Nucleus accumbens (tissue), 56 donors: Measurements from ENCODE around the gene LRRC37A3.
A peak's percentile ranks its signal among the peaks of the same experiment; 100 is the strongest.
"Not testable (repeated sequence)": the region's sequence is repeated elsewhere in the genome, so short reads cannot be mapped to it uniquely, and the experiment has no call there.

Source experiments
- DNase-seq, 56 donors: peaks; one replicate each; lab custom pipeline; 2025; lab: John Stamatoyannopoulos, UW

Gene LRRC37A3

DNA sequence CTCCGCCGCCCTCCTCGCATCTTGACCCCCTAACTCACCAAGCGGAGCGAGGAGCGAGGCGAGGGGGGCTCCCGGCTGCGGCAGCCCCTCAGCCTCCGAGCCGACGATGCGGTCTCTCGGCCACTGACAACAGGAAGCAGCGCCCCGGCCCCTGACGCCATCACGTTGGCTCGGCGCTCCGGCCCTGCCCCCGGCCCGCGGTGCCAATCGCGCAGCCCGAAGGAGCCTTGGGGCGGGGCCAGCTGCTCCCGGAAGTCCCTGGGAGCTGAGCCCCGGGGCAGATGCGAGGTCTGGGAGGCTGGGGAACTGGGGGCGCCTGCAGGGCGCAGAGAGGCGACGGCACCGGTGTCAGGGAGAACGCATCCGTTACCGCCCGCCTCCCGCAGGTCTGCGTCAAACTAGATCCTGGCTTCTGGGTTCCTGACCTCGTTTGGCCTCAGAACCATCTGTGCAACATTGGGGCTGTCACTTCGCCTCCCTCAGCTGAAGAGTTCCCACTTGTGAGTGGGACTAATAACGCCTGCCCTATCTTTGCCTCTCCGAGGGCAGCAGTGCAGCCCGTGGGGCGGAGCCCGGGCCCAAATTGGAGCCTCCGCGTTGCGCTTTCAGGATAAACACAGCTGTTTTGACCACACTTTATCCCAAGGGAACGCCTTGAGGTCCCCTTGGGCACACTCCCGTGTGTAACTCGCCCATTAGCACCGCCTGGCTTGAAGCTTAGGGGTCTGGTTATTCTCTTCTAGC lies 82.1 kb downstream of the LRRC37A3 start:
- peak in 53 of 56 donors; percentile 23 to 89 (median 70) for DNase-seq

DNA sequence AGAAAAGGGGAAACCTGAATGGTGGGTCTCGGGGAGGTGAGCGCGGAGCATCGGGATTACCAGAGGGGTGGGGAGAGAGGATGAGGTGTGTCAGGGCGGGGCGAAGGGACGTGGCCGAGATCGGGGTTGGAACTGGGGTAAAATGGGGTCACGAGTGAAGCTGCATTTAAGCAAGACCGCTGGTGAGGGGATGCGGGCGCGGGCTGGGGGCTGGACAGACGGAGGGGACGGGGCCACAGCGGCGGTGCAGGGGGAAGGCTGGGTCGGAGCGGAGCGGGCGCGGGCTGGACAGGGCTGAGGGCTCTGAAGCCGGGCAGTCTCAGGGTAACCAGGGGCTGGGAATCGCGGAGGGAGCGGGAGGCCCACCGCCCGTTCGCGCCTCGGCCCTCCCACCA lies 82.7 kb downstream of the LRRC37A3 start:
- peak in 9 of 56 donors; percentile 5 to 38 (median 21) for DNase-seq

DNA sequence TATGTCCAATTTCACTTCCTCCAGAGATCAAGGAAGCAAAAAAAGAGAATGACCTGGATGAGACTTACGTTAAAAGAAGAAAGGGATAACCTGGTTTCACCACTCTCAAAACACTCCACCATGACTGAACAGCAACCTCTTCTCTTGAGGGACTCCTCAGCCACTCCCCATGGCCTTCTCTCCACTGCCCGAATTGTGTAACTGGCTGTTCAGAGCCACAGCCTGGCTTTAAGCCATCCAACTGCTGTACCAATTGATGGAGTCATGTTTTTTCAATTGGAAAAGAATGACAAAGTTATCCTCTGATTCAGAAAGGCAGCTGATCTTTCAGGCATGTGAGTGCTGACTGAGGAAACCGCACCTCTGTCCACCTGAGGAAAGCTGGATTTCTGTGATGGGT lies 85.2 kb downstream of the LRRC37A3 start:
- peak in 4 of 56 donors; percentile 2 to 8 (median 4) for DNase-seq

DNA sequence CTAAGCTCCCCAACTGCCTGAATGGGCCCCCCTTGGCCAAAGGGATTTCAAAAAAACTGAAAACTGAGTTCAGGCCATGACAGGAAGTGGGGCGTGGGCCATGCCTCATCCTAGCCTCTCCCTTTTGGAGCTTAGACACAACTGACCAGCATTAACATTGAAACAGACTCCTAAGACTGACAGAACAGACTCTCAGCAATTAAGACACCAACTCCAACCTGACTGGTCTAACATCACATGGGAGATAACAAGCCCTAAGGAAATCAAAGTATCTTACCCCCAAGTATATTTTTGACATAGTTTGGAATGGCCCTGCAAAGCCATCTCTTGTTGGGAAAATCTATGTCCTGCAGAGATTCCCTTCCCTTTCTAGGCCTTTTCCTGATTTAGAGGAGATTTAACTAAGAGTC lies 88.6 kb downstream of the LRRC37A3 start:
- DNase-seq: not testable (repeated sequence)

DNA sequence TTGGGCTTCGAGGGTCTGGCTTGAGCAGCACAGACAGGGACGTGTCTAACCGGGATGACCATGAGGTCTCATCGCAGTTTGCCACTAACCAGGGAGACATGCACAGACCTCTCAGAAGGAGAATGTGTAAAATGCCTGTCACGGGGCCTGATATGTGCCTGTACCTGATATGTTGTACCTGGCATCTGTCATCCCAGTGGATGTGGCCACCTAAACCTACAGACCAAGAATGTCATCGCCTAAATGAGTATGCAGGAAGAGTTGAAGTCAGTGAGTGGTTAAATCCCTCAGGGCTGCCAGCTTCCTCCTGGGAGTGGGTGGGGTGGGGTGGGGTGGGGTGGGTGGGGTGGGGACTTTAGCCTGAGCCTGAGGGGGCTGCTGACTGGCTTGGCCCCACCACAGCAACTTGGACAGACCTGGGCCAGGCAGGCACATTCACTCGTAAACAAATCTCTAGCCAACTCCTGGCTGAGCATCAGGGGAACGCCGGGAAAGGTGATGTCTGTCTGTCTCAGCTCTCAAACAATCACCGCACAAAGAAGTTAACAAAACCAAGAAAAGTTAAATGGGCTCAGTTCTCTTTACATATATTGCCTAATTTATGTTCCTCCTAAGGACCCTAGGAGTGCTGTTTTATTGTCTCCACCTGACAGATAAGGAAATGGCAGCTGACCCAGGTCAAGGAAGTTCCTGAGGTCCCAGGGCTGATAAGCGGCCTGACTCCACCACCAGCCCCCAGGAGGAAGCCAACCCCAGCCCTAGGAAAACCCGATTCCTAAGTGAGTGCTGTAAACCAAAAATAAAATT lies 89.3 kb downstream of the LRRC37A3 start:
- DNase-seq: not testable (repeated sequence)

DNA sequence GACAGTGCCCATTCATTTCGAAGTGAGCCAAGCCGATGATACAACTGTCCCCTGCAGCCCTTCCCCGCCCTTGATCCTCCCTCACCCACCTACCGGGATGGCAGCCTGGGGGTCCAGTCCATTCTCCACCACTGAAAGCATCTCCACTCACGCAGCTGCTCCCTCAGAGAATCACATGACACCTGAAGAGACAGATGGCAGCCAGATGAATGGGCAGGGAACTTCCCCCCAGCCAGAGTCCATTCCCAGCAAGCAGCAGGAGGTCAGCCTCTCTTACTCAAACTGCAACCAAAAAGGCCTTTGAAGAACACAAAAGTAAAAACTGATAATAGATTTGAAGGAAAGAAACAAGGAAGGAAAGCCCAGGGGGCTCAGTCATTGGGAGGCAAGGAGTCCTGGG lies 90.2 kb downstream of the LRRC37A3 start:
- DNase-seq: not testable (repeated sequence)

DNA sequence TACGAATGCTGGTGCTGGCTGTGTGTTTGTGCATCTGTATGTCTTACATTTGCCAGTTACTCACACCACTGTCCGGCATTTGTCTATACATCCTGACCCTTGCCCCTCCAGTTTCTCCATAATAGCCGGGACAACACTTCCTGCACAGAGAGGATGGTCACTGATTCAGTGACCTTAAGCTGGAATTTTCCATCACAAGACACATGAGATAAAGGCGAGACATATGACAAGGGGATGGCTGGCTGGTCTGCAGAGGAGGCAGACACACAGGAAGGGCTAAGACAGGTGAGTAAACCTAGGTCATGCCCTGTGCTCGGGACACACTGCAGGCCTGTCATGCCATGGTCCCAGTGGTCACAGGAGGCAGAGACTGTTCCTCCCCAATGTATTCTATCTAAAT lies 100.4 kb downstream of the LRRC37A3 start:
- DNase-seq: not testable (repeated sequence)

DNA sequence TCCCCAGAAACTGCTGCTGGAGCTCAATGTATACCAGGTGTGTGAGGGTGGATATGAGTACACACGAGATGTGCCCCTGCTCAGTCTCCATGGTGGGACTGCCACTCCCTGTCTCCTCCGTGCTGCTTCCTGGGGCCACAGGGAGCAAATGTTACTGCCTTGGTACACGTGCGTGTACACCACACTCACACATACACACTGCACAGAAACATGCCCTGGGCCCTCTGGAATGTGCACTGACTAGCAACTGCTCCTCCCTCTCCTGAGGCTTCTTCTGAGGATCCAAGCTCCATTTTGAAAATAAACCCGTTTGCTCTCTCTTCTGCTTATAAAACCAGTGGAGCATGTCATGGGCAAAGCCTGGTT lies 103.5 kb downstream of the LRRC37A3 start:
- DNase-seq: not testable (repeated sequence)

DNA sequence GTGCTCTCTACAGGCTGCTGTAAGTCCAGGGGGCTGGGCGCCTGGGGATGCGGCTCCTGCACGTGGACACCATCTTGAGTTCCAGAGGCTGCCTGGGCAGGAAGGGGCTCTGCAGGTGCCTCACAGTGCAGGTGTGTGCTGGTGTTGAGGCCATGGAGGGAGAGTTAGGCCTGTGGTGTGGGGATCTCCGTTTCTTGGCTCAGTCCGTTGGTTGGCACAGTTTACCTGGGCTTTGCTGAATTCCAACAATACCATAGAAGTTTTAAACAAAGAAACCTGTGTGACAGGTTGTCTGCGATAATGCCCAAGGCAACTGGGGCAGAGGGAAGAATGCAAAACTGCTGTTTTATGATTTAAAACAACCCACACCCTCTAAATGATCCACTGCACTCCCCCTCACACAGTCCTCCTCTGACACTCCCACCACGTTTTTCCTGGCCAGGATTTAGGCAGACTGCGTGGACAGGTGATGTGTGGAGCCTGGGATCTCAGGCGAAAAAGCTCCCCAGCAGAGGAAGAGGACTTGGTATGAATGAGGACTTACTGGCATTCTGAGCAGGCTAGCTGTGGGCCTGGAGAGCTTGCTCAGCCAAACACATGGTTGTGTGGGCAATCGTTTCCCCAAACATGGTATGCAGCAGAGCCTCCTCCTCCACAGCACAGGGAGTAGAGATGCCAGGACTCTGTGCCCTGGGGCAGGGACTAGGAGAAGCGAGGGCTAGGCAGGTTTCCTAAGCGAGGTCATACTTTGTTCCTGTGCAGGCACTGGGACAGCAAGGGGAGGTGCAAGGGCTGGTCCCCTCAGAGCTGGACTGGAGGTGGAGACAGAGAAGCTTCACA lies 104.1 kb downstream of the LRRC37A3 start:
- not testable (repeated sequence) for DNase-seq

DNA sequence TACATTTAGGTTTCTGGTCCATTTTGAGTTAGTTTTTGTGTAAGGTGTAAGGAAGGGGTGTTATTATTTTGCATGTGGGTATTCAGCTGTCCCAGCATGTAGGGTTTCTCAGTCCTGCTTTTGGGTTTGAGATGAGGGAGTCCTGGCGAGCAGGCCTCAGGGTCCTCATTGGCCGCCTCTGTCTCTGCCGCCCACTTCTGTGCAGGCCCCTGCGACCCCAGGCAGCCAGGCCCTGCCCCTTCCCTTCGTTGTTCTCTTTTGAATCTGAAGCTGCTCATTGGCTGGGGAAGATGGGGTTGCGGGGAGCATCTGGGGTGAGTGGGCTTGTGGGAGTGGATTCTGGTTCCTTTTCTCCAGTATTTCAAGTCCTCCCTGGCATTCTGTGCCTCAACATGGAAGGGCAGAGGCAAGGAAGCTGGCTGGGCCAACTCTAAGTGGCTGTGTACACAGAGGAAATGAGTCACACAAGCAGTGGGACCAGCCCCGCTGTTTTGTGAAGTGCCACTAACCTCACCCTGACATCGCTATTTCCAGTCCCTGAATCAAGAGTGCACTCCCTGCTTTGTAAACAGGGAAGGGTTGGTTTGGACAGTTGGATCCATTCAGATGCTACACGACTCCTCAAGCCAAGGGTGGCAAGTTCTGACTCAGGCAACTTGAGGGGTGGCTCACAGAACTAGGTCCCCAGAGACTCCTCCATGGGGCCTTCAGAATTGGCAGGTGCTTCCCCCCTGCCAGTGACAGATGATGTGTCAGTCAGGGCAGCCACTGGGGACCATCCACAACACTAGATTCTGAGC lies 110.9 kb downstream of the LRRC37A3 start:
- not testable (repeated sequence) for DNase-seq
